Measurements from ENCODE around the gene FOXE1.

Gene FOXE1

DNA sequence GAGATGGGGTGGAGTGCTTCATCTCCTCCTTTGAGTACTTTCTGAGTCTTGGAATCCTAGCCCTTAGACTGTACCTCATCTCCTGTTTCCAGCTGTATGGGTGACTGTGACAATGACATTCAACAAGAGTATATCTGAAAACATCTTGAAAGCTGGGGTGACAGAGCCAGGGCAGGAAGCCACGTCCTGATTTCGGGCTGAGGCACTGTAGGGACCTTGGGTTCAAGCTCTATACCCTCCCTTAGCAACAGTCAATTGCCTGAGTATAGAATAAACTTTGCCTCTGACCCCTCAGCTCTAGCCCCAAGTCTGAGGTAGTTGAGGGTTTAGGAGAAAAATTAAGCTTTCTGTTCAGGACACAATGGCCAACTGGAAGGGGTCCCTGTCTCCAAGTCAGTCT, 6.3 kb downstream of the FOXE1 start:
- peaks cover 0 to 6% (median under 1%) of the 10 kb centered on the region in 4 donors for H3K4me1 ChIP-seq
- TF ChIP-seq, protein P1, sequence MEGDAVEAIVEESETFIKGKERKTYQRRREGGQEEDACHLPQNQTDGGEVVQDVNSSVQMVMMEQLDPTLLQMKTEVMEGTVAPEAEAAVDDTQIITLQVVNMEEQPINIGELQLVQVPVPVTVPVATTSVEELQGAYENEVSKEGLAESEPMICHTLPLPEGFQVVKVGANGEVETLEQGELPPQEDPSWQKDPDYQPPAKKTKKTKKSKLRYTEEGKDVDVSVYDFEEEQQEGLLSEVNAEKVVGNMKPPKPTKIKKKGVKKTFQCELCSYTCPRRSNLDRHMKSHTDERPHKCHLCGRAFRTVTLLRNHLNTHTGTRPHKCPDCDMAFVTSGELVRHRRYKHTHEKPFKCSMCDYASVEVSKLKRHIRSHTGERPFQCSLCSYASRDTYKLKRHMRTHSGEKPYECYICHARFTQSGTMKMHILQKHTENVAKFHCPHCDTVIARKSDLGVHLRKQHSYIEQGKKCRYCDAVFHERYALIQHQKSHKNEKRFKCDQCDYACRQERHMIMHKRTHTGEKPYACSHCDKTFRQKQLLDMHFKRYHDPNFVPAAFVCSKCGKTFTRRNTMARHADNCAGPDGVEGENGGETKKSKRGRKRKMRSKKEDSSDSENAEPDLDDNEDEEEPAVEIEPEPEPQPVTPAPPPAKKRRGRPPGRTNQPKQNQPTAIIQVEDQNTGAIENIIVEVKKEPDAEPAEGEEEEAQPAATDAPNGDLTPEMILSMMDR (IDR thresholded peaks at IDR 0.05): no peak
- no peak overlapping the region for H3K27ac ChIP-seq
- DNase-seq: no peak
- intact Hi-C loops (cut with DNase I; ENCODE audit: low total_unique reads): no loop called here
- H3K27me3 ChIP-seq: peaks cover 0 to 86% of the 10 kb centered on the region in 2 donors
- H3K36me3 ChIP-seq: no peaks in the 10 kb centered on the region
- no peaks in the 10 kb centered on the region for H3K9me3 ChIP-seq
- H3K4me3 ChIP-seq: no peak overlapping the region

DNA sequence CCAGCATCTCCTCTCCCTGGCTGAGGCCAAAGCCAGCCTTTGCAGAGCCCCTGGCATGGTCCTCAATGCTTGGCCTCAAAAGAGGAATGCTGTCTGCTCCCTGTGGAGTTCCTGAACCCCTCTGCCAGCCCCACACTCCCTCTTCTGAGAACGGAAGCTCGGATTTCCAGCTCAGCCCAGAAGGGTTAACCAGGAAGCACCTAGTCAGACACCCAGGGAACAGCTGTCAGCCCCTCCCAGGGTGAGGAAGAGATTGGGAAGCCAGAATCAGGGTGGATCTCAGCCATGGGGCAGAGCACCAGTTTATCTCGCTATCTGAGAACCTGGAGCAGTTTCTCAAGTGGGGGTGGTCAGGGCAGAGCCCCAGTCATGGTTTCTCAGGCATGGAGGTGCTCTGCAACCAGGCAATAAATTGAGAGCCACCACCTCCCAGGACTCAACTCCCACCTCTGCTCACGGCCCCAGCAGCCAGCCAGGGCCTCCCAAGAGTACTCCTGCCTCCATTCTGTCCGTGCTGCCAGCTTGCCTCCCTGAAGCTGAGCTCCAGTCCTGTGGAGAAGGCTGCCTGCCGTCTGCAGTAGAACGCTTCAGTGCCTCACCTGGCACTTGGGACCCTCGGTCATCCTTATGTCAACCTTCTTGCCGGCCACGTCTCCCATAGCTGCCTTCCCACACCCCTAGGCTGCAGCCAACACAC, 7.6 kb downstream of the FOXE1 start:
- no peak overlapping the region for H3K4me3 ChIP-seq
- intact Hi-C loops (cut with DNase I; ENCODE audit: low total_unique reads): no loop called here
- TF ChIP-seq, protein P1 (IDR thresholded peaks at IDR 0.05): no peak
- H3K9me3 ChIP-seq: peaks cover 0 to 5% (median 0%) of the 10 kb centered on the region in 3 donors
- peaks cover 0 to 74% of the 10 kb centered on the region in 2 donors for H3K27me3 ChIP-seq
- no peak overlapping the region for H3K27ac ChIP-seq
- no peaks in the 10 kb centered on the region for H3K4me1 ChIP-seq
- no peaks in the 10 kb centered on the region for H3K36me3 ChIP-seq
- DNase-seq: no peak

- no peak overlapping the region for H3K27ac ChIP-seq
- DNase-seq: no peak
- H3K27me3 ChIP-seq: peaks cover 0 to 69% of the 10 kb centered on the region in 2 donors
- intact Hi-C loops (cut with DNase I; ENCODE audit: low total_unique reads): no loop called here
- no peak overlapping the region for H3K4me3 ChIP-seq
- H3K36me3 ChIP-seq: no peaks in the 10 kb centered on the region
- TF ChIP-seq, protein P1 (IDR thresholded peaks at IDR 0.05): no peak
- H3K4me1 ChIP-seq: no peaks in the 10 kb centered on the region
- peaks cover 0 to 10% (median 0%) of the 10 kb centered on the region in 3 donors for H3K9me3 ChIP-seq
Measured at GRCh38 chr9:97861148-97861475, 8.1 kb downstream of the FOXE1 start.

DNA sequence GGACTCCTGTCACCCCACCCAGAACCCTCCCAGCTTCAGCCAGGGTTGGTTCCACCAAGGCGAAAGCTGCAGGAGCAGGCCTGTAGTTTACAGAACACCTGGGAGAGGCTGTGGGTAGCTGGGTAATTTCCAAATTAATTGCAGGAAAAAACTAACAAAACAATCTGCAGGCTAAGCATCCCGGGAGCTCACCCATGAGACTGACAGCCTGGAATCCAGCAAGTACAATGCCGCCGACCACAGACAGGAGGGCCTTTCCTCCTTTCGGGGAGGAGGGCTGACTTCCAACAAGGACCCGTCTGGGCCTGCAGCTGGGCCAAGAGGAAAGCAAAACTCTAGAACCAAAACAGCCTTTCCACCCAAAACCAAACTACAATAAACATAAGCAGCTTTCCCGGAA, 10.3 kb downstream of the FOXE1 start:
- Histone ChIP-seq H3K27ac (no peak overlapping the region), H3K9me3 (peaks cover 0 to 20% (median 6%) of the 10 kb centered on the region in 3 donors), H3K27me3 (peaks cover 0 to 48% of the 10 kb centered on the region in 2 donors), H3K4me1 (no peaks in the 10 kb centered on the region), H3K4me3 (no peak overlapping the region), H3K36me3 (no peaks in the 10 kb centered on the region)
- no peak for DNase-seq
- TF ChIP-seq, protein P1 (IDR thresholded peaks at IDR 0.05): no peak
- intact Hi-C loops (cut with DNase I; ENCODE audit: low total_unique reads): no loop called here

DNA sequence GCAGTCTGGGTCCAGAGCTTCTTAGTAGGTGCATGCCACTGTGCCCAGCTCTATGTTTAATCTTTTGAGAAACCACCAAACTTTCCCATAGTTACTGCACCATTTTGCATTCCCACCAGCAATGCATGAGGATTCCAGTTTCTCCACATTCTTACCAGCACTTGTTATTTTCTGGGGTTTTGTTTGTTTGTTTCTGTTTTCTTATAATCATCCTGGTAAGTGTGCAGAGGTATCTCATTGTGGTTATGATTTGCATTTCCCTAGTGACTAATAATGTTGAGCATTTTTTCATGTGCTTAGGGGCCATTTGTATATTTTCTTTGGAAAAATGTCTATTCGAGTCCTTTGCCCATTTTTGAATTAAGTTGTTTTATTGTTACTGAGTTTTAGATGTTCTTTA, 11.4 kb downstream of the FOXE1 start:
- TF ChIP-seq, protein P1 (IDR thresholded peaks at IDR 0.05): no peak
- H3K4me1 ChIP-seq: no peaks in the 10 kb centered on the region
- H3K9me3 ChIP-seq: peaks cover 0 to 20% (median 6%) of the 10 kb centered on the region in 3 donors
- no peak for DNase-seq
- H3K27me3 ChIP-seq: peaks cover 0 to 39% of the 10 kb centered on the region in 2 donors
- no peak overlapping the region for H3K4me3 ChIP-seq
- intact Hi-C loops (cut with DNase I; ENCODE audit: low total_unique reads): no loop called here
- no peak overlapping the region for H3K27ac ChIP-seq
- H3K36me3 ChIP-seq: no peaks in the 10 kb centered on the region

Data from tibial artery (tissue), 4 donors.